Esophagus muscularis mucosa (tissue), 3 donors: Measurements from ENCODE around the gene PTPN20.

Experiments
- POLR2A ChIP-seq: fragments of 450-650 bp; IDR thresholded peaks from one replicate; pipeline ENCODE4 v1.6.1; 2017; ENCODE audit warnings: antibody characterized with exemption, moderate library complexity, mild to moderate bottlenecking, low read depth
- TF ChIP-seq, protein P1 (sequence below), 3 experiments: fragments of 200-600 bp in 2 of 3; fragments of 450-650 bp in 1 of 3; sonication (generic) in 2 of 3; IDR thresholded peaks; one replicate each; pipeline ENCODE4 v1.5.1; 2017 to 2019; ENCODE audit warnings: antibody characterized with exemption in 3 of 3, mild to moderate bottlenecking in 2 of 3, moderate library complexity in 1 of 3

DNA sequence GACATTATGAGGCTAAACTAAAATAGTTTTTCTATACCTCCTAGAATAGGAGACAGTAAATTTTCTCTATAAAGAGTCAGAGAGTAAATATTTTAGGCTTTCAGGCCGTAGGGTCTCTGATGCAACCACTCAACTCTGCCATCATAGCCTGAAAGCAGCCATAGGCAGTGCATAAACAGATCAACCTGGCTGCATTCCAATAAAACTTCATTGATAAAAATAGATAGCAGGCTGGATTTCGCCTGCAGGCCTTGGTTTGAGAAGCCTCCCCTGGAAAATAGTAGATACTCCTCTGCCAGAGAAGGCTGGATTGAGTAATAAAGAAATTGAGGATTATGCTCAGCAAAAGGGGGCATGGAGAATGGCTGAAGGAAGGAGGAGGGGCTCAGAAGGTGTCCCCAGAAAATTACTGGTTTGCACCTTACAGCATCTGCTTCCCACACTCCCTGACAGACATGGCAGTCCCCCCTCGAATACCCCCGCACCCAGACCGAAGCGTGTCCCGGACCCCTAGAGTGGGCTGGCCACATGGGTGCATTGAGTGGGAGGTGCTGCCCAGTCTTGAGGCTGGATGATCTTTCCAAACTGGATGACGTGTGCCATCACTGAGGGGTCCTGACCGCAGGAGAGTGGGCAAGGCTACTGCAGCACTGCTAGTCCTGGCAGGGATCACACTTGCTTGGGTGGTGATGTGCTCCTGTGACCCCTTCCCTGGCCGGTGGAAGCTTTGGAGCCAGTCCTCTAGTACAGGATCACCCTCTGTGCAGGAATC is 126.6 kb downstream of the PTPN20 start:
- no peak for TF ChIP-seq POLR2A
- TF ChIP-seq, protein P1, sequence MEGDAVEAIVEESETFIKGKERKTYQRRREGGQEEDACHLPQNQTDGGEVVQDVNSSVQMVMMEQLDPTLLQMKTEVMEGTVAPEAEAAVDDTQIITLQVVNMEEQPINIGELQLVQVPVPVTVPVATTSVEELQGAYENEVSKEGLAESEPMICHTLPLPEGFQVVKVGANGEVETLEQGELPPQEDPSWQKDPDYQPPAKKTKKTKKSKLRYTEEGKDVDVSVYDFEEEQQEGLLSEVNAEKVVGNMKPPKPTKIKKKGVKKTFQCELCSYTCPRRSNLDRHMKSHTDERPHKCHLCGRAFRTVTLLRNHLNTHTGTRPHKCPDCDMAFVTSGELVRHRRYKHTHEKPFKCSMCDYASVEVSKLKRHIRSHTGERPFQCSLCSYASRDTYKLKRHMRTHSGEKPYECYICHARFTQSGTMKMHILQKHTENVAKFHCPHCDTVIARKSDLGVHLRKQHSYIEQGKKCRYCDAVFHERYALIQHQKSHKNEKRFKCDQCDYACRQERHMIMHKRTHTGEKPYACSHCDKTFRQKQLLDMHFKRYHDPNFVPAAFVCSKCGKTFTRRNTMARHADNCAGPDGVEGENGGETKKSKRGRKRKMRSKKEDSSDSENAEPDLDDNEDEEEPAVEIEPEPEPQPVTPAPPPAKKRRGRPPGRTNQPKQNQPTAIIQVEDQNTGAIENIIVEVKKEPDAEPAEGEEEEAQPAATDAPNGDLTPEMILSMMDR (IDR thresholded peaks at IDR 0.05) = no peak
